Measurements from ENCODE around the gene PLCB1. TPM values are rescaled to one million over a fixed set of nuclear protein-coding genes. Genes with fewer than 3 reads are reported as not detected.
"Not testable (repeated sequence)": the region's sequence is repeated elsewhere in the genome, so short reads cannot be mapped to it uniquely, and the experiment has no call there.

PLCB1 gene
- total RNA-seq, 2 donors from 2014 or later: 16.9 to 20.8 TPM

DNA sequence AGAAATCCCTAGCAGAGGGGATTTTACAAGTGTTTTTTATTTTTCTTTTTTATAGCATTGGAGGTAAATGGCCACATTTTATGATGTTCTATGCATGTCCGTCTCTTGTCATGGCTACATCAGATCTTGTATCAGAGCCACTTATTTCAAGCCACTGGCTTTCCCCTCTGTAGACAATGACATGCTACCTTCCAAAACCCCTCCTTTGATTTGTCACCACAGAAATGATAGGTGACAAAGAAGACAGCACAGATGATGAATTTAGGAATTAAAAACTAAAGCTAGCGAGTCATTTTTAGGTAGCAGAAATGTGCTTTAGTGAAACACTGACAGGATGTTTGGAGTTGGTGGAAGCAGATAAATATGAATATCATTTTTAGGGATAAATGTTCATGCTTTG is 20.8 kb downstream of the PLCB1 start:
- intact Hi-C loops (cut with DNase I): no loop called here
- DNase-seq (ENCODE audit: low spot score): no peak

DNA sequence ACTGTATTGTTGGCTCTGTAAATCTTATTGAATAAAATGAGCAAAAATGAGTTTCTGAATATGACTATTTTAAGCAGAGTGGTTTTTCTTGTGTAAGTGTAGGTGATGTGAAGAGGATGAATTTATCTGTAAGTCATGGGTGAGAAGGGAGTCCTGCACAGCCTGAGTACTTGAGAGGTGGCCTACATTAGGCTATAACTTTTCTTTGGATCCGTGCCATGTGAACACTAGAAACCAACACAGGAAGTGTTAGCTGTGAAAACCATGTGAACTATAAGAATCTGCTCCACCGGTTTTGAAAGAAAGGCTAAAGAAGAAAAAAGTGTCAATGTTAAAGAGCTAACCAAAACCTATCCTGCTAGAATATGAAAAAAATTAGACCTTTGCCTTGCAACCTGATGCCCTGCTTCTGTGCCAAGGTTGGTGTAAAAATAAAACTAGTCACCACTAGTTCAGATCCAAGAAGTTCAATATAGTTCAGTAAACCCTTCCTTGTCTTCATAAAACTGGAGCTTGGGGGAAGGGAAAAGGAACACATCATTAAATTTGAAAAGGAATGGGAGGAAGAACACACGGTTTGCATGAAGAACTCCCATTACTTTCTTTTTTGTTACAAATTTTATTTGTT is 21.3 kb downstream of the PLCB1 start:
- DNase-seq (ENCODE audit: low spot score): no peak
- intact Hi-C loops (cut with DNase I): no loop called here

DNA sequence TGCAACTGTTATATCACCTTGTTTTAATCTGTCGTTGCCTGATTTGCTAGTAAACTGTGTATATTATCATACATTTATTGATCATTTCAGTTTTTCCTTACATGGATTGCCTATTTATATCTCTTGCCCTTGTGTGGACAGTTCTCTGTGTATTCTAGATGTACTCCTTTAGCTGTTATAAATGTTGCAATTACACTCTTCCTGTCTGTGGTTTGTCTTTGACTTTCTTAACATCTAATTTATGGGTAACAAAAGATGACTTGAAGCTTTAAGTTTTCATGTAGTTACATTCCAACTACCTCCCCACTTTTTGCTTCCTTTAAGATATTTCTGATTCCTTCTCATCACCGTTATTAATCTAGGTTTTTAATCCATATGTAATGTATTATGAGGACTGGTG is 22.6 kb downstream of the PLCB1 start:
- intact Hi-C loops (cut with DNase I): no loop called here
- DNase-seq (ENCODE audit: low spot score): no peak

- intact Hi-C loops (cut with DNase I): no loop called here
- DNase-seq (ENCODE audit: low spot score): no peak
Observed at GRCh38 chr20:8155229-8155628, 23.2 kb downstream of the PLCB1 start.

DNA sequence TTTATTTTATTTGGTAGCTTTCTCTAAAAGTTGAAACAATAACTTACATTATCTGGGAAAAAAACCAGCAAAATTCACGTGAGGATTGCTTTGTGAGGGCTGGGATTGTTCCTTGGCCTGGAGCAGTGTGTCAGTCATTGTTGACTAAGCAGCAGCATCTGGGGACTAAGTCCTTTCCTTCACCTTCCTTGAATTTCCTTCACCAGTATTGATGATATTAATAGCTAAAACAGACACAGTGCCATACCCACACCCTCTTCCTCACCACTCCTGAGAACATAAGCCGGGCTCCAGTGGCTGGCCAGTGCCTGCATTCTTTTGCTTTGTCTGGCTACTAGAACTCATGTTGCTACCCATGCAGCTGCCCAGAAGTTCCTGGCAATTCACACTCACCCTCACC is 23.7 kb downstream of the PLCB1 start:
- intact Hi-C loops (cut with DNase I): no loop called here
- DNase-seq (ENCODE audit: low spot score): no peak

DNA sequence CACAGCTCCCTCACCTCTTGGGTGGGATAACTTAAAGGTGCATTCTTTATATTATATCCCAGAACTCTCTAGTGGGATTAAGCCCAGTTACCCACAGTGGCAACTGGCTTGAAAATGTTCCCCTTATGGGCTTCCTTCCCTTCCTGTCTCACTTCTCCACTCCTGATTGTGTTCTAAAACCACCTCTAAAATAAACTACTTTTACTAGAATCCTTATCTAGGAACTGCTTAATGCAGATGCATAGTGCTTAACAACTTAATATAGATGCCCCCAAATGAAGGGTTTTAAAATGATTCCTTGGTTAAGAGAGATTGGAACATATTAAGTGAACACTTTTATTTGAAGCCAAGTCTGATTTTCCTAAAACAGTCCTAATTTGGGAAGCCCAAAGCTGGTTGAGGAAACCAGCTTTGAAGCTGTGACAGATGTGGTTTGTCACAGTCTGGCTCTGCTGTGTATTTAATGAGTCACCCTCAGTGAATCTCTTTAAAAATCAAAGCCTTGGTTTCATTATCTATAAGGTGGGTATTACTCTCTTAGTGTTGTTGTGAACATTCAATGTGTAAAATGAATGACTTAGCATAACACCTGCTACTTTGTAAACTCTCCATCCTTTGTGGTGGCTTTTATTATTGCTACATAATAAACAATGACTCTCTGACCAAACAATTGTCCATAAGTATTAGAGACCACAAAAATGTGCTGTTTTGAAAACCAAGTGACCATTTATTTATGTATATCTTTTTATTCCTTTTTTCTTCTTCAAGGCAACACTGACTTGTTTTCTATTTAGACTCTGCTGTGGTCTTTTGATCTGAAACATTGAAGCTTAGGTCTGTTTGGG is 24.4 kb downstream of the PLCB1 start:
- no peak for DNase-seq (ENCODE audit: low spot score)
- intact Hi-C loops (cut with DNase I): no loop called here

- intact Hi-C loops (cut with DNase I); DNase-seq (ENCODE audit: low spot score): not testable (repeated sequence)
Observed at GRCh38 chr20:8159217-8159616, 27.2 kb downstream of the PLCB1 start.

DNA sequence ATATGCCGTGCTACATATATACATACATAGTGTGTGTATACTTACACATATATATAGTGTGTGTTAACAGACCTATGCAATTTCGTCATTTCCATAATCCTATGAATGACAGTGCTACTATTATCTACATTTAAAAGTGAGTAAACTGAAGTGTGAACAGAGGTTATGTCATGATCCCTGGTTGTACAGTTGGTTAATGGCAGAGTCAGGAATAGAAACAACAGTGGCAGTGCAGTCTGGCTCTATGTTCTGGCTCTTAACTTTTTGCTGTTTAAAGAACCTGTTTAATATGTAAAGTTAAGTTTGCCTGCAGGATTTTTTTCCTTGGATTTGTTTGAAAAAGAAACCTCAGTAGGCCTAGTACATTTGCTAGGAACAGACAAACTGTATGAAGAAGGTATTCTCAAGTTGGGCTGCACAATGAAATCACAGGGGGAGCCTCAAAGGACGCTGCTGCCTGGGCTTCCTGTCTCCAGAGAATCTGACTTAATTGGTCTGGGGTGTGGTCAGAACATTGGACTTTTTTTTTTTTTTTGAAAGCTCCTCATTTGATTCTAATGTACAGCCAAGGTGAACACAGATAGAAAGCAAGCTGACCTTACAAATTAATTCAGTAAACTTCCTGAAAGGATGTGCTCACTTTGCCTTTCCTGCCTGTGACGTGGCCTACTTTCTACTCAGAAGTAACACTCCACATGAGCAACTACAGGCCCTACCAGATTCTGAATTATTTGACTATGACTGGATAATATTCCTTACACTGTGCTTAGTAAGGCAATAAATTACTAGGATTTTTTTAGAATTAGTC is 29.4 kb downstream of the PLCB1 start:
- DNase-seq (ENCODE audit: low spot score): no peak
- intact Hi-C loops (cut with DNase I): no loop called here

DNA sequence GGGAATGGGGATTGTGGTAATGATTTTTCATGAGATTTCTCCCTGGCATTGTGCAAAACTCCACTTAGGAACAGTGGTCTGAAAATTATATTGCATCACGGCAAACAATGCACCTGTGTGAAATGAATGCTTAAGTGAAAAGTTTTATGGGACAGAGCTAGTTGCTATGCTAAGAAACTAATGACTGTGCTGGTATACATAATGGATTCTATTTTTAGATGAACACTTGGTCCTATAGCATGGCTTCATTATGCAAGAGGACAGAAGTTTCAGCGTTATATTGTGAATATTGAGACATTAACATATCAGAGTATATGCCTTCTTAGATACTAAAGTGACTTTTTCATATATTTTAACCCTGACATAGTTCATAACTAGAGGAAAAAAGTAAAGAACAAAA is 30.5 kb downstream of the PLCB1 start:
- intact Hi-C loops (cut with DNase I): no loop called here
- no peak for DNase-seq (ENCODE audit: low spot score)

GRCh38 chr20:8163543-8163942 is 31.5 kb downstream of the PLCB1 start:
- no peak for DNase-seq (ENCODE audit: low spot score)
- intact Hi-C loops (cut with DNase I): no loop called here

- DNase-seq (ENCODE audit: low spot score): no peak
- intact Hi-C loops (cut with DNase I): loop anchor here in 1 of 2 donors (1.0 kb wide), 1 partner anchor 42 kb away; no protein-coding TSS in a partner anchor
Observed at GRCh38 chr20:8166730-8167129, 34.7 kb downstream of the PLCB1 start.

GRCh38 chr20:8168785-8169288 is 36.8 kb downstream of the PLCB1 start:
- intact Hi-C loops (cut with DNase I): no loop called here
- DNase-seq (ENCODE audit: low spot score): no peak

DNA sequence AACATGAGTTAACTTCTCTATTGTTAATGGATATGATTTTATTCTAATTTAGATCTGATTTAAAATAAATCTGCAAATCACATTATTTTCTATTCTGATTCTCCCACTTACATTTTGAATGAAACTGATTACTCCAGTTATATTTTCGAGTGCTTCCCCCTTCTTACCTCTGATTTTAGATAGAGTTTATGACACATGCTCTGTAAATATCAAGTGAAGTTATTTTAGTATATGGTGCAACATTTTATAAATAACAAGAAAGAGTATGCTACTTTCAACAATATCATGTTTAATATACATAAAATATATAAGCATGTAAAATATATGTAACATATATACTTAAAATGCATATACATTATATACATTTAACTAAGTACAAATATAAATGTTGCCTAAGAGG is 38.9 kb downstream of the PLCB1 start:
- intact Hi-C loops (cut with DNase I): no loop called here
- no peak for DNase-seq (ENCODE audit: low spot score)

GRCh38 chr20:8172191-8172590 is 40.1 kb downstream of the PLCB1 start:
- intact Hi-C loops (cut with DNase I): no loop called here
- no peak for DNase-seq (ENCODE audit: low spot score)

GRCh38 chr20:8175741-8176675 is 43.9 kb downstream of the PLCB1 start:
- intact Hi-C loops (cut with DNase I): no loop called here
- no peak for DNase-seq (ENCODE audit: low spot score)

- no peak for DNase-seq (ENCODE audit: low spot score)
- intact Hi-C loops (cut with DNase I): loop anchor here in 1 of 2 donors (5.0 kb wide), 1 partner anchor 1421 kb away; no protein-coding TSS in a partner anchor
Observed at GRCh38 chr20:8183526-8183925, 51.5 kb downstream of the PLCB1 start.

GRCh38 chr20:8187740-8188139 is 55.7 kb downstream of the PLCB1 start:
- intact Hi-C loops (cut with DNase I): no loop called here

GRCh38 chr20:8190043-8190880 is 58.2 kb downstream of the PLCB1 start:
- no peak for DNase-seq (ENCODE audit: low spot score)
- intact Hi-C loops (cut with DNase I): no loop called here

More at GRCh38 chr20:8187740-8188139, 55.7 kb downstream of the PLCB1 start:
- no peak for DNase-seq (ENCODE audit: low spot score)
